GM19455 (cell line): ENCODE results near the gene KIF25.

ENCODE experiments used
- ATAC-seq: cut with Tn5 transposase; IDR thresholded peaks from one replicate; pipeline ENCODE4 v1.9.1; 2021; ENCODE audit not compliant: unreplicated experiment

The KIF25 gene

GRCh38 chr6:168016176-168016620 lies 18.7 kb downstream of the KIF25 start:
- ATAC-seq = no peak

- ATAC-seq = no peak
These were observed 19.5 kb downstream of the KIF25 start for GRCh38 chr6:168016721-168017525.

- ATAC-seq = no peak
These were observed 20.2 kb downstream of the KIF25 start for GRCh38 chr6:168017629-168018028.

- ATAC-seq = no peak
These were observed 21.2 kb downstream of the KIF25 start for GRCh38 chr6:168018664-168019063.

GRCh38 chr6:168020242-168020641 lies 22.8 kb downstream of the KIF25 start:
- no peak for ATAC-seq

- no peak for ATAC-seq
These were observed 24.1 kb downstream of the KIF25 start for GRCh38 chr6:168021581-168021980.

GRCh38 chr6:168022488-168023321 lies 25.2 kb downstream of the KIF25 start:
- no peak for ATAC-seq

GRCh38 chr6:168024951-168025510 lies 27.6 kb downstream of the KIF25 start:
- no peak for ATAC-seq

GRCh38 chr6:168025831-168026710 lies 28.6 kb downstream of the KIF25 start:
- ATAC-seq = no peak

- no peak for ATAC-seq
These were observed 29.5 kb downstream of the KIF25 start for GRCh38 chr6:168026925-168027324.

GRCh38 chr6:168027521-168027920 lies 30.1 kb downstream of the KIF25 start:
- ATAC-seq = no peak

GRCh38 chr6:168028181-168028580 lies 30.7 kb downstream of the KIF25 start:
- ATAC-seq = no peak

- no peak for ATAC-seq
These were observed 32.2 kb downstream of the KIF25 start for GRCh38 chr6:168029459-168030217.

- no peak for ATAC-seq
These were observed 32.8 kb downstream of the KIF25 start for GRCh38 chr6:168030218-168030746.

- ATAC-seq = no peak
These were observed 33.4 kb downstream of the KIF25 start for GRCh38 chr6:168030908-168031307.

- ATAC-seq = no peak
These were observed 34.0 kb downstream of the KIF25 start for GRCh38 chr6:168031411-168031971.

GRCh38 chr6:168032005-168032760 lies 34.7 kb downstream of the KIF25 start:
- no peak for ATAC-seq

- no peak for ATAC-seq
These were observed 36.3 kb downstream of the KIF25 start for GRCh38 chr6:168033791-168034190.

GRCh38 chr6:168034537-168034936 lies 37.1 kb downstream of the KIF25 start:
- ATAC-seq = no peak
